SK-N-SH (cell line): ENCODE measurements around the gene TMTC2.

Experiments used
- EP300 ChIP-seq, 2 experiments: IDR thresholded peaks; 2 replicates each; pipeline versions ENCODE4 v1.4.0 to v1.6.1; 2012; ENCODE audit warnings: borderline replicate concordance in 1 of 2, low read depth in 1 of 2, low read length in 1 of 2
- GABPA ChIP-seq: IDR thresholded peaks from 2 replicates; pipeline ENCODE4 v1.4.0; 2012; ENCODE audit warnings: low read depth, mild to moderate bottlenecking
- MAX ChIP-seq: IDR thresholded peaks from 2 replicates; pipeline ENCODE4 v1.4.0; 2012; ENCODE audit warnings: low read depth
- RCOR1 ChIP-seq: fragments of 150-350 bp; IDR thresholded peaks from 2 replicates; pipeline ENCODE4 v1.6.1; 2017; ENCODE audit warnings: antibody characterized with exemption, low read length
- REST ChIP-seq: IDR thresholded peaks from 2 replicates; pipeline ENCODE4 v1.6.1; 2012; ENCODE audit warnings: mild to moderate bottlenecking, low read depth, low read length, moderate library complexity
- SIN3A ChIP-seq: IDR thresholded peaks from 2 replicates; pipeline ENCODE4 v1.6.1; 2012; ENCODE audit warnings: low read depth, mild to moderate bottlenecking, low read length, moderate library complexity, borderline replicate concordance
- TAF1 ChIP-seq: IDR thresholded peaks from 2 replicates; pipeline ENCODE4 v1.6.1; 2012; ENCODE audit warnings: low read depth, mild to moderate bottlenecking, low read length, moderate library complexity, borderline replicate concordance
- TCF12 ChIP-seq: IDR thresholded peaks from 2 replicates; pipeline ENCODE4 v1.4.0; 2012
- YY1 ChIP-seq: IDR thresholded peaks from 2 replicates; pipeline ENCODE4 v1.4.0; 2012; ENCODE audit warnings: low read depth, mild to moderate bottlenecking
- TF ChIP-seq, protein P1 (sequence below): fragments of 200-600 bp; sonication (generic); IDR thresholded peaks from 2 replicates; pipeline ENCODE4 v1.6.1; 2017; ENCODE audit warnings: antibody characterized with exemption, mild to moderate bottlenecking, moderate library complexity
- TF ChIP-seq, protein P2 (sequence below): fragments of 150-350 bp; IDR thresholded peaks from 2 replicates; pipeline ENCODE4 v1.6.1; 2017; ENCODE audit warnings: antibody characterized with exemption, low read length, low read depth, borderline replicate concordance

- TF ChIP-seq, protein P1, sequence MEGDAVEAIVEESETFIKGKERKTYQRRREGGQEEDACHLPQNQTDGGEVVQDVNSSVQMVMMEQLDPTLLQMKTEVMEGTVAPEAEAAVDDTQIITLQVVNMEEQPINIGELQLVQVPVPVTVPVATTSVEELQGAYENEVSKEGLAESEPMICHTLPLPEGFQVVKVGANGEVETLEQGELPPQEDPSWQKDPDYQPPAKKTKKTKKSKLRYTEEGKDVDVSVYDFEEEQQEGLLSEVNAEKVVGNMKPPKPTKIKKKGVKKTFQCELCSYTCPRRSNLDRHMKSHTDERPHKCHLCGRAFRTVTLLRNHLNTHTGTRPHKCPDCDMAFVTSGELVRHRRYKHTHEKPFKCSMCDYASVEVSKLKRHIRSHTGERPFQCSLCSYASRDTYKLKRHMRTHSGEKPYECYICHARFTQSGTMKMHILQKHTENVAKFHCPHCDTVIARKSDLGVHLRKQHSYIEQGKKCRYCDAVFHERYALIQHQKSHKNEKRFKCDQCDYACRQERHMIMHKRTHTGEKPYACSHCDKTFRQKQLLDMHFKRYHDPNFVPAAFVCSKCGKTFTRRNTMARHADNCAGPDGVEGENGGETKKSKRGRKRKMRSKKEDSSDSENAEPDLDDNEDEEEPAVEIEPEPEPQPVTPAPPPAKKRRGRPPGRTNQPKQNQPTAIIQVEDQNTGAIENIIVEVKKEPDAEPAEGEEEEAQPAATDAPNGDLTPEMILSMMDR: no peak
- TF ChIP-seq RCOR1 (no peak), GABPA (no peak), SIN3A (no peak), YY1 (no peak), TCF12 (no peak), REST (no peak), EP300 (IDR thresholded peaks at IDR 0.05; ENCODE audit: borderline replicate concordance in 1 of 2, low read depth in 1 of 2, low read length in 1 of 2) (no peak), MAX (no peak), TAF1 (no peak)
- TF ChIP-seq, protein P2, sequence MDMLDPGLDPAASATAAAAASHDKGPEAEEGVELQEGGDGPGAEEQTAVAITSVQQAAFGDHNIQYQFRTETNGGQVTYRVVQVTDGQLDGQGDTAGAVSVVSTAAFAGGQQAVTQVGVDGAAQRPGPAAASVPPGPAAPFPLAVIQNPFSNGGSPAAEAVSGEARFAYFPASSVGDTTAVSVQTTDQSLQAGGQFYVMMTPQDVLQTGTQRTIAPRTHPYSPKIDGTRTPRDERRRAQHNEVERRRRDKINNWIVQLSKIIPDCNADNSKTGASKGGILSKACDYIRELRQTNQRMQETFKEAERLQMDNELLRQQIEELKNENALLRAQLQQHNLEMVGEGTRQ: no peak
These were observed 435.4 kb downstream of the TMTC2 start for GRCh38 chr12:83121897-83122622.
